Adrenal gland (tissue), 5 donors: Measurements from ENCODE around the gene BCDIN3D.

ENCODE experiments used
- POLR2A ChIP-seq, 2 donors: fragments of 450-650 bp; IDR thresholded peaks; one replicate each; pipeline ENCODE4 v1.6.1; 2017; ENCODE audit warnings: antibody characterized with exemption in 2 of 2, mild to moderate bottlenecking in 2 of 2, moderate library complexity in 1 of 2
- TF ChIP-seq, protein P1 (sequence below), 6 experiments: fragments of 450-650 bp in 4 of 6; fragments of 200-600 bp in 2 of 6; sonication (generic) in 1 of 6; IDR thresholded peaks; 1 replicate in 5 of 6; 2 replicates in 1 of 6; pipeline versions ENCODE4 v1.5.1 to v1.8.0; 2016 to 2021; ENCODE audit warnings: antibody characterized with exemption in 6 of 6, mild to moderate bottlenecking in 2 of 6, moderate library complexity in 1 of 6
- donor health status: DM: no; HTN: no; CAD: no.

DNA sequence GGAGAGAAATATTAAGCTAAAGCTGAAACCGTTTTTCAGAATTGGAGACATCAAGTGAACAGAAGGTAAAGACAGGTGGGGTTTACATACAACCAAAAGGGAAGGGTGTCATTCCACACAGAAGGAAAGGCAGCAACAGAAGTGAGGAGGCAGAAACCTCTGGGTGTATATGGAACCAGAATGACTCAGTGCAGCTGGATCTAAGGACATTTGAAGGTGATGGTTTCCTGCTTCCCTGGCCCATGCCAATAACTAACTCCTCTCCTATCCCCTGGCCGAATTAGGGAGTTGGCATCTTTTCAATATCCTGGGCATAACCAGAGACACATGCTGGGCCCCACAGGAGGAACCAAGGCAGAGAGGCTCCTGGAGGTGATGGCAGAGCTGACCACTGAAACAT lies 23.1 kb downstream of the BCDIN3D start:
- TF ChIP-seq, protein P1, sequence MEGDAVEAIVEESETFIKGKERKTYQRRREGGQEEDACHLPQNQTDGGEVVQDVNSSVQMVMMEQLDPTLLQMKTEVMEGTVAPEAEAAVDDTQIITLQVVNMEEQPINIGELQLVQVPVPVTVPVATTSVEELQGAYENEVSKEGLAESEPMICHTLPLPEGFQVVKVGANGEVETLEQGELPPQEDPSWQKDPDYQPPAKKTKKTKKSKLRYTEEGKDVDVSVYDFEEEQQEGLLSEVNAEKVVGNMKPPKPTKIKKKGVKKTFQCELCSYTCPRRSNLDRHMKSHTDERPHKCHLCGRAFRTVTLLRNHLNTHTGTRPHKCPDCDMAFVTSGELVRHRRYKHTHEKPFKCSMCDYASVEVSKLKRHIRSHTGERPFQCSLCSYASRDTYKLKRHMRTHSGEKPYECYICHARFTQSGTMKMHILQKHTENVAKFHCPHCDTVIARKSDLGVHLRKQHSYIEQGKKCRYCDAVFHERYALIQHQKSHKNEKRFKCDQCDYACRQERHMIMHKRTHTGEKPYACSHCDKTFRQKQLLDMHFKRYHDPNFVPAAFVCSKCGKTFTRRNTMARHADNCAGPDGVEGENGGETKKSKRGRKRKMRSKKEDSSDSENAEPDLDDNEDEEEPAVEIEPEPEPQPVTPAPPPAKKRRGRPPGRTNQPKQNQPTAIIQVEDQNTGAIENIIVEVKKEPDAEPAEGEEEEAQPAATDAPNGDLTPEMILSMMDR (IDR thresholded peaks at IDR 0.05) = no peak
- no peak for TF ChIP-seq POLR2A (IDR thresholded peaks at IDR 0.05)
